TTC549 (cell line): ENCODE data around the gene RPL35.
"Not testable (repeated sequence)": the region's sequence is repeated elsewhere in the genome, so short reads cannot be mapped to it uniquely, and the experiment has no call there.

Experiments used
- FAIRE-seq: peaks from 2 replicates; lab custom pipeline; 2012; peaks lifted over from hg19 to GRCh38; lab: Jason Lieb, UNC

Gene RPL35

GRCh38 chr9:124852121-124852828 lies 9.5 kb downstream of the RPL35 start:
- FAIRE-seq = no peak

DNA sequence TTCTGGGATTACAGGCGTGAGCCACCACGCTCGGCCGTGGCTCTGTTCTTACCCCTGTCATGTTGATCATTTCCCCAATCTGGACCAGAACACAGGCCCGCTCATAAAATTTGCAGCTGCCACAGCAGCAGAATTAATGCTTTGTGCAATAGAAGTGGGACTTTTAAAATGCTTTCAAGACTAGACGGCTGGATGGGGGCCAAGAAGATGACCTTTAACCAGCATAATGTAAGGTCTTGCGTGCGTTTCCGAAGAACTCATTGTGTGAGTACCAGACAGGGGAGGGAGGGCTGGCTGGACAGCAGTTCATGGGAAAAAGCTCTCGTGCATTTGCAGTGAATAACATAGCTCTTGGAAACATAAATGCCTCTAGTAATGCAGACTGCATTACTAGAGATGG lies 12.0 kb downstream of the RPL35 start:
- FAIRE-seq = no peak

- FAIRE-seq = no peak
Measured at GRCh38 chr9:124846969-124847368, 14.8 kb downstream of the RPL35 start.

DNA sequence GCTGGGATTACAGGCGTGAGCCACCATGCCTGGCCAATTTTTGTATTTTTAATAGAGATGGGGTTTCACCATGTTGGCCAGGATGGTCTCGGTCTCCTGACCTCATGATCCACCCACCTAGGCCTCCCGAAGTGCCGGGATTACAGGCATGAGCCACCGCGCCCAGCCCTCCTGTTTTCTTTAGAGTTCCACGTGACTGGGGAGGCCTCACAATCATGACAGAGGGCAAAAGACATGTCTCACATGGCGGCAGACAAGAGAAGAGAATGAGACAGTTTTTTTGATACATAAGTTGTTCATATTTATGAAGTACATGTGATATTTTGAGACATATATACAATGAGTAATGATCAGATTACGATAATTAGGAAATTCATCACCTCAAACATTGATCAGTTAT lies 15.3 kb downstream of the RPL35 start:
- not testable (repeated sequence) for FAIRE-seq

GRCh38 chr9:124844291-124844690 lies 17.5 kb downstream of the RPL35 start:
- FAIRE-seq = no peak

DNA sequence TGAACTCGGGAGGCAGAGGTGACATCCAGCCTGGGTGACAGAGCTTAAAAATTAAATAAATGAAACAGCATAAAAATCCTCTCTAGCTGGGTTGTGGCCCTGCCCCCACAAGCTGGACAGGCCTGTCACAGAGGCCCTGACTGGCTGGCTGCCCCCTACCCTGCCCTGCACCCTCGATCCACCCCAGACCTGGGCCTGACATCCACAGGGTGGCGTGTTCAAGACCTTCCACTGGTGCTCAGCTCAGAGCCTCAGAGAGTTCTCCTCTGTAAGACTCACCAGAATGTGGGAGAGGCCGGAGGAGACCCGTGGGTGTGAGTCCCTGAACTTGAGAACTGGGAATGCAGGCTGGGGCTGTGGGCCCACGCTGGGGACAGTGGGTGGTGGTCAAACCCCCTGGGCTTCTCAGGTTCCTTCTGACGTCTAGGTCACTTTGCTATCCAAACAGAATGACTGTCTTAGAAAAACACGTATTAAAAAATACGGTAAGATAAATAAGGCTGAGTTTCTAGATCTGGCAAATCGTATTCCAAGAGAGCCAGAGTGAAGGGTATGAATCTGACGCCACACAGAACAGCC lies 18.2 kb downstream of the RPL35 start:
- no peak for FAIRE-seq

DNA sequence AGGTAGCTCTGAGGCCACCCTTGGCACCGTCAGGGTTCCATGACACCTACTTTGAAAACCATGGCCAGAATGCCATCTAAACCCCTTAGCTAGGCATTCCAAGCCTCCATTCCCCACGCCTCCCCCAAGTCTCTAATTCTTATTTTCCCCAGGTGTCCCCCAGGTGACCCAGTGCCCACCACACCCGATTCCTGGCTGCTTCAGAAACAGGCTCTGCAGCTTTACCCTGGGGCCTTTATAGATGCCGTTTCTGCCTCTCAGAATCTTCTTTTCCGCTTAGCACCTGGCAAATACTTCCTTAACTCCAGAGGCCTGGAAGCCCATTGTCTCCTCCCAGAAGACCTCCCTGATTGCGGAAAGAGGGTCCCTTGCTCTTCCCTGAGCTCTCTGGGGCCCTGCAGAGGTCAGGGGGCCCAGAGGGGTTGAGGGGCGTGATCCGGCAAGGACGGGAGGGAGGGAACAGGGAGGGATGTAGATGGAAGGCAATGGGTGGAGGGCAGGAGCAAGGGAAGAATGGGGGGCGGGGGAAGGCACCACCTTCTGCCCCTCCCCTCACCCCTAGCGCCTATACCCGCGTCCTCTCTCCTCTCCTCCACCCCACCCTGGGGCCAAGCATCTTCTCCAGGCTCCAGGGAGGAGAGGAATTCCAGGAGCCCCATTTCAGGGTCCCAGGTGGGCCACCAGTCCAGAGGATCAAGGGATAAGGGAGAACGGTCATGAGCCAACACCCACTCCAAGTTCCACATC lies 20.5 kb downstream of the RPL35 start:
- FAIRE-seq = no peak

GRCh38 chr9:124840300-124840833 lies 21.4 kb downstream of the RPL35 start:
- FAIRE-seq = no peak

- no peak for FAIRE-seq
Measured at GRCh38 chr9:124839612-124840299, 22.0 kb downstream of the RPL35 start.

DNA sequence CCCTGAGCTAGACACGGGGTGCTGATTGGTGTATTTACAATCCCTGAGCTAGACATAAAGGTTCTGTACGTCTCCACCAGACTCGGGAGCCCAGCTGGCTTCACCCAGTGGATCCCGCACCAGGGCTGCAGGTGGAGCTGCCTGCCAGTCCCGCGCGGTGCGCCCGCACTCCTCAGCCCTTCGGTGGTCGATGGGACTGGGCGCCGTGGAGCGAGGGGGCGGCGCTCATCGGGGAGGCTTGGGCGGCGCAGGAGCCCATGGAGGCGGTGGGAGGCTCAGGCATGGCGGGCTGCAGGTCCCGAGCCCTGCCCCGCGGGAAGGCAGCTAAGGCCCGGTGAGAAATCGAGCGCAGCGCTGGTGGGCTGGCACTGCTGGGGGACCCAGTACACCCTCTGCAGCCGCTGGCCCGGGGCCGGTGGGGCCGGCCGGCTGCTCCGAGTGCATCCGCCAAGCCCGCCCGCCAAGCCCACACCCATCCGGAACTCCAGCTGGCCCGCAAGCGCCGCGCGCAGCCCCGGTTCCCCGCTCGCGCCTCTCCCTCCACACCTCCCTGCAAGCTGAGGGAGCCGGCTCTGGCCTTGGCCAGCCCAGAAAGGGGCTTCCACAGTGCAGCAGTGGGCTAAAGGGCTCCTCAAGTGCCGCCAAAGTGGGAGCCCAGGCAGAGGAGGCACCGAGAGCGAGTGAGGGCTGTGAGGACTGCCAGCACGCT lies 23.0 kb downstream of the RPL35 start:
- not testable (repeated sequence) for FAIRE-seq

- not testable (repeated sequence) for FAIRE-seq
Measured at GRCh38 chr9:124838132-124838531, 23.6 kb downstream of the RPL35 start.

GRCh38 chr9:124835026-124835557 lies 26.7 kb downstream of the RPL35 start:
- FAIRE-seq = no peak

DNA sequence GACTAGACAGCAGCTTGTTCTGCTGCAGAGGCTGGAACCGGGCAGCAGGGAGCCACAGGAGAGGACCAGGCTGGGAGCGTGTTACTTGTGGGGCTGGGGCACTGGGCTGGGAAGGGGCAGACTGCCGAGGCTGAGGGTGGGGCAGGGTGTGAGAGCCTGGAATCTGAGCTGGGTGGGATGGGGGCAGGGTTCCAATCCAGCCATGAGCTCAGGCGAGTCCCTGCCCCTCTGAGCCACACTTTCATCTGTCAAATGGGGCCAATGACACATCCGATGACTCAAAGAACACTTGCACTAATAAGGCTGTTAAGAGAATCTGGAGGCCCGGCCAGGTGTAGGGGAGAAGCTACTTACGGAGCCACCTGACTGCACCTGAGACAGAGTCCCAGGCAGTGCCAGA lies 27.2 kb downstream of the RPL35 start:
- FAIRE-seq = no peak

- no peak for FAIRE-seq
Measured at GRCh38 chr9:124831642-124832364, 30.0 kb downstream of the RPL35 start.

DNA sequence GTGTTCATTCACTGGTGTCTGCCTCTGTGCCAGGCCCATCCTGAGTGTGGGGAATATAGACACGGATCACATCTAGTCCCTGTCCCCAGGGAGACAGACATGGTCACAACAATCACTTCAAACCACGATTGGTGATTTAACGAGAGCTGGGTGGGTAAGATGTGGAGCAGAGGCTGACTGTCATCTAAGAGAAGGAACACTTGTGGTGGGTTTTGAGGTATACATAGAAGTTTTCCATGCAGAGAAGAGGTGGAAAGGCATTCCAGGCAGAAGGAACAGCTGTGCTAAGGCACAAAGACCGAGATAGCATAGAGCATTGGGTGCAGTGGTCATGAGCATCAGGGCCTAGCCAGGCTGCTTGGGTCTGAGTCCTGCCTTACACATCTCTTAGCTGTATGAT lies 31.2 kb downstream of the RPL35 start:
- no peak for FAIRE-seq

DNA sequence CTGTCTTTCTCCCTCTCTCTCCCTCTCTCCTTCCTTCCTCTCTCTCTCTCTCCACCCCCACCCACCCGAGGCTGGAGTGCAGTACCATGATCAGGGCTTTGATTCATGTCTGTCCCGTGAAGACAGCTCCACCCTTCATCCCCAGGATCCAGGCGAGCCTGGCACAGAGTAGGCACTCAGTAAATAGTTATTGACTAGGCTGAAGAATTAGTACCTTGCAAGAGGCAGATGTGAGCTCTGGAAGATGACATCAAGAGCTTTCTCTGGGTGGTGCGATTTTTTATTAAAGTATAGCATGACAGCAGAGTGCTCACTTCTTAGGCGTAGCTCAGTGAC lies 32.5 kb downstream of the RPL35 start:
- FAIRE-seq = no peak

DNA sequence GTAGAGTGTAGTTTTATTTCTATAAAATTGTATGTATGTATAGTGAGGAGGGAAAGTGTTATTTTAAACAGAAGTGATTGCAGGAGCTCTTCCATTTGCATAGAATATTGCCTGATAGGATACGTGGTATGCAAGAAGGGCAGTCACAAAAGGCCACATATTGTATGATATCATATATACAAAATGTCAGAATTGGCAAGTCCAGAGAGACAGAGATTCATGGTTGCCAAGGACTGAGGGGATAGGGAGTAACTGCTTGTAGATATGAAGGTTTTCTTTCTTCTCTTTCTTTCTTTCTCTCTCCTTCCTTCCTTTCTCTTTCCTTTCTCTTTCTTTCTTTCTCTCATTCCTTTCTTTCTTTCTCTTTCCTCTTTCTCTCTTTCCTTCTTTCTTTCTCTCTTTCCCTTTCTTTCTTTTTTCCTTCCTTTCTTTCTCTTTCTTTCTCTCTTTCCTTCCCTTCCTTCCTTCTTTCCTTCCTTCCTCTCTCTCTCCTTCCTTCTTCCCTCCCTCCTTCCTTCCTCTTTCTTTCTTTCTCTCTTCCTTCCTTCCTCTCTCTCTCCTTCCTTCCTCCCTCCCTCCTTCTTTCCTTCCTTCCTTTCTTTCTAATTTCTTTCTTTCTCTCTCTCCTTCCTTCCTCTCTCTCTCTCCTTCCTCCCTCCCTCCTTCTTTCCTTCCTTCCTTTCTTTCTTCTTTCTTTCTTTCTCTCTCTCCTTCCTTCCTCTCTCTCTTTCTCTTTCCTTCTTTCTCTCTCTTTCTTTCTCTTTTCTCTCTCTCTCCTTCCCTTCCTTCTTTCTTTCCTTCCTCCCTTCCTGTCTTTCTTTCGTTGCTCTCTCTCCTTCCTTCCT lies 33.0 kb downstream of the RPL35 start:
- no peak for FAIRE-seq

GRCh38 chr9:124820698-124821623 lies 40.8 kb downstream of the RPL35 start:
- no peak for FAIRE-seq
